HepG2 (cell line): ENCODE data around the gene IL17RB. TPM values are rescaled to one million over a fixed set of nuclear protein-coding genes. Genes with fewer than 3 reads are reported as not detected.

Source experiments
- ATAC-seq: fragments of 200-7000 bp; cut with Tn5 transposase; 3 replicates; pipeline ENCODE4 v1.9.1; 2020; ENCODE audit warnings: mild to moderate bottlenecking, moderate library complexity
- BruUV-seq: library from RNA; stranded (reverse); fragments of 400-500 nt; replicated peaks from 2 replicates; lab custom pipeline; 2021; lab: Mats Ljungman, UMichigan
- CTCF ChIA-PET: fragments of 300-600 bp; formaldehyde crosslinking; extraction: SDS; loops from one replicate; lab custom pipeline; 2021; ENCODE audit warnings: low total read pairs, inconsistent platforms, low intra/inter-chr PET ratio; lab: Yijun Ruan, JAX
- POLR2A ChIA-PET: fragments of 350-600 bp; sonication (Branson Sonifier 250); formaldehyde crosslinking; loops from one replicate; lab custom pipeline; 2020; ENCODE audit warnings: antibody characterized with exemption, inconsistent platforms; lab: Yijun Ruan, JAX
- DNase-seq: peaks from one replicate; pipeline ENCODE4 v3.0.0-alpha.2; 2015; ENCODE audit warnings: low spot score
- FAIRE-seq: peaks from 3 replicates; lab custom pipeline; 2011; peaks lifted over from hg19 to GRCh38; lab: Jason Lieb, UNC
- H2AFZ ChIP-seq: one replicate; pipeline ENCODE4 v1.6.1; 2011; ENCODE audit warnings: low read length, inconsistent platforms
- H3K27ac ChIP-seq: fragments of 300-600 bp; 3 replicates; pipeline ENCODE4 v1.8.0; 2011; ENCODE audit warnings: mixed run types, mild to moderate bottlenecking, mixed read lengths, low read length, inconsistent platforms; ENCODE audit not compliant: insufficient read depth; ENCODE audit errors: extremely low read length
- H3K27me3 ChIP-seq, 2 experiments: fragments of 200-600 bp in 1 of 2; 2 replicates in 1 of 2; 3 replicates in 1 of 2; pipeline versions ENCODE4 v1.6.0 to v1.8.0; 2011; ENCODE audit warnings: low read length in 2 of 2, mild to moderate bottlenecking in 2 of 2, moderate library complexity in 2 of 2, inconsistent platforms in 1 of 2; ENCODE audit not compliant: insufficient read depth in 2 of 2, control insufficient read depth in 1 of 2
- H3K36me3 ChIP-seq, 2 experiments: fragments of 200-600 bp in 1 of 2; replicated peaks in 1 of 2; 2 replicates in 1 of 2; 3 replicates in 1 of 2; pipeline versions ENCODE4 v1.5.1 to v1.8.0; 2011; ENCODE audit warnings: low read length in 2 of 2, inconsistent platforms in 1 of 2; ENCODE audit not compliant: insufficient read depth in 2 of 2, control insufficient read depth in 1 of 2
- H3K4me1 ChIP-seq: 2 replicates; pipeline ENCODE4 v1.5.1; 2012; ENCODE audit warnings: low read length, inconsistent platforms; ENCODE audit not compliant: insufficient read depth
- H3K4me2 ChIP-seq: 2 replicates; pipeline ENCODE4 v1.6.0; 2011; ENCODE audit warnings: low read depth, low read length, inconsistent platforms
- H3K4me3 ChIP-seq, 3 experiments: fragments of 200-600 bp in 1 of 3; sonication (generic), shearing (Covaris generic) in 1 of 3; replicated peaks in 1 of 3; 2 replicates each; pipeline ENCODE4 v1.5.1; 2011 to 2016; ENCODE audit warnings: low read length in 3 of 3, inconsistent platforms in 2 of 3, low read depth in 2 of 3, mild to moderate bottlenecking in 2 of 3, control low read depth in 1 of 3, mixed read lengths in 1 of 3; ENCODE audit not compliant: insufficient read depth in 1 of 3
- H3K79me2 ChIP-seq: one replicate; pipeline ENCODE4 v1.6.1; 2011; ENCODE audit warnings: low read length, inconsistent platforms; ENCODE audit not compliant: insufficient read depth
- H3K9ac ChIP-seq: 2 replicates; pipeline ENCODE4 v1.6.0; 2011; ENCODE audit warnings: mild to moderate bottlenecking, low read depth, low read length, inconsistent platforms; ENCODE audit not compliant: insufficient read depth
- H3K9me3 ChIP-seq: 2 replicates; pipeline ENCODE4 v1.5.1; 2012; ENCODE audit warnings: mild to moderate bottlenecking, low read length
- H4K20me1 ChIP-seq: 2 replicates; pipeline ENCODE4 v1.6.0; 2011; ENCODE audit warnings: inconsistent platforms, mild to moderate bottlenecking, low read length, moderate library complexity; ENCODE audit not compliant: insufficient read depth
- CENPBD1 ChIP-seq: sonication (generic); formaldehyde crosslinking; IDR thresholded peaks from 2 replicates; pipeline ENCODE4 v1.8.0; 2022; ENCODE audit warnings: missing genetic modification reagents, low read depth, mild to moderate bottlenecking, borderline replicate concordance
- EEA1 ChIP-seq: sonication (generic); formaldehyde crosslinking; IDR thresholded peaks from 2 replicates; pipeline ENCODE4 v1.5.1; 2020; ENCODE audit warnings: mild to moderate bottlenecking, missing genetic modification reagents, borderline replicate concordance
- FIP1L1 ChIP-seq: fragments of 200-400 bp; formaldehyde crosslinking; IDR thresholded peaks from 2 replicates; pipeline ENCODE4 v1.6.1; 2018; ENCODE audit warnings: low read depth, mild to moderate bottlenecking, low read length, moderate library complexity, borderline replicate concordance; ENCODE audit not compliant: insufficient read depth
- HNRNPUL1 ChIP-seq: fragments of 200-400 bp; formaldehyde crosslinking; IDR thresholded peaks from 2 replicates; pipeline ENCODE4 v1.6.1; 2017; ENCODE audit warnings: low read depth, mild to moderate bottlenecking, low read length, moderate library complexity
- NFE2L2 ChIP-seq: fragments of 150-350 bp; IDR thresholded peaks from 2 replicates; pipeline ENCODE4 v1.6.1; 2014; ENCODE audit warnings: low read length
- PBX2 ChIP-seq: IDR thresholded peaks from 2 replicates; pipeline ENCODE4 v1.6.1; 2016; ENCODE audit warnings: control low read depth
- PCBP2 ChIP-seq: fragments of 200-400 bp; formaldehyde crosslinking; optimal IDR thresholded peaks from 2 replicates; pipeline ENCODE3; 2018; ENCODE audit warnings: low read length, low read depth; ENCODE audit not compliant: poor library complexity, severe bottlenecking
- POGZ ChIP-seq: sonication (generic); formaldehyde crosslinking; IDR thresholded peaks from 2 replicates; pipeline ENCODE4 v1.4.0; 2020; ENCODE audit warnings: mild to moderate bottlenecking, missing genetic modification reagents
- SALL2 ChIP-seq: sonication (generic); formaldehyde crosslinking; IDR thresholded peaks from 2 replicates; pipeline ENCODE4 v1.8.1; 2023; ENCODE audit warnings: mild to moderate bottlenecking, missing genetic modification reagents, inconsistent platforms
- ZBTB20 ChIP-seq: sonication (generic); formaldehyde crosslinking; IDR thresholded peaks from 2 replicates; pipeline ENCODE4 v1.8.1; 2023; ENCODE audit warnings: missing genetic modification reagents, low read depth, mild to moderate bottlenecking, borderline replicate concordance
- ZBTB8A ChIP-seq: sonication (generic); formaldehyde crosslinking; IDR thresholded peaks from 2 replicates; pipeline ENCODE4 v1.4.0; 2020; ENCODE audit warnings: mild to moderate bottlenecking, low read depth, missing genetic modification reagents, borderline replicate concordance
- ZHX2 ChIP-seq, 2 experiments: sonication (generic) in 1 of 2; formaldehyde crosslinking in 1 of 2; IDR thresholded peaks; 2 replicates each; pipeline versions ENCODE4 v1.6.1 to v1.9.0; 2014 to 2022; ENCODE audit warnings: antibody characterized with exemption in 1 of 2, borderline replicate concordance in 1 of 2, inconsistent platforms in 1 of 2, low read depth in 1 of 2, missing genetic modification reagents in 1 of 2
- ZMAT5 ChIP-seq: sonication (generic); formaldehyde crosslinking; IDR thresholded peaks from 2 replicates; pipeline ENCODE4 v1.5.0; 2020; ENCODE audit warnings: mild to moderate bottlenecking, low read depth, missing genetic modification reagents, borderline replicate concordance
- ZMYM4 ChIP-seq: sonication (generic); formaldehyde crosslinking; IDR thresholded peaks from 2 replicates; pipeline ENCODE4 v1.8.1; 2023; ENCODE audit warnings: mild to moderate bottlenecking, missing genetic modification reagents
- ZNF225 ChIP-seq: sonication (generic); formaldehyde crosslinking; IDR thresholded peaks from 2 replicates; pipeline ENCODE4 v1.4.0; 2020; ENCODE audit warnings: mild to moderate bottlenecking, missing genetic modification reagents
- ZNF432 ChIP-seq: sonication (generic); formaldehyde crosslinking; IDR thresholded peaks from 2 replicates; pipeline ENCODE4 v1.5.0; 2020; ENCODE audit warnings: missing genetic modification reagents, mild to moderate bottlenecking, borderline replicate concordance
- WGBS: methylation state at CpG from one replicate; pipeline ENCODE4 v1.1.6; 2017; ENCODE audit warnings: low lambda C conversion rate; 5-methylcytosine and 5-hydroxymethylcytosine counted together
- in situ Hi-C: cut with HindIII; loops from 2 replicates; pipeline ENCODE4 v1.10.0; 2017; ENCODE audit warnings: low pct_unique_long_range_greater_than_20kb; ENCODE audit not compliant: extremely low pct_ligation_motif_present
- intact Hi-C: fragments of 100-400 bp; cut with micrococcal nuclease; formaldehyde crosslinking; loops from one replicate; pipeline ENCODE4 v1.10.0; 2022; ENCODE audit not compliant: unreplicated experiment
- polyA plus RNA-seq, 8 experiments: library from polyadenylated mRNA; depleted of rRNA in 3 of 8; stranded (reverse) in 7 of 8; unstranded in 1 of 8; fragments of >200 nt; fragmentation: Illumina TruSeq in 4 of 8; extraction: Trizol in 4 of 8; gene quantifications; 2 replicates each; pipeline versions ENCODE4 v1.2.1 to v1.2.3, GENCODE V29; 2011 to 2016; ENCODE audit warnings: low read depth in 4 of 8, missing spikeins in 1 of 8, mixed read lengths in 1 of 8; ENCODE audit not compliant: insufficient read depth in 1 of 8
- total RNA-seq, 5 experiments: library from RNA; depleted of rRNA; stranded (reverse); fragments of >200 nt; fragmentation: Illumina TruSeq; extraction: Trizol; gene quantifications; 2 replicates each; pipeline ENCODE4 v1.2.3, GENCODE V29; 2016; ENCODE audit warnings: low read depth in 1 of 5

The IL17RB gene
- total and polyA plus RNA-seq, 2 of the 13 experiments (the other 11 are each of a cell fraction or from before 2014, with no cell fraction given) = 130 to 190 TPM

- Histone ChIP-seq H3K27ac (no peak overlapping the region), H3K36me3 (peaks cover 6 to 37% of the 10 kb centered on the region in 2 experiments), H3K9me3 (no peaks in the 10 kb centered on the region), H3K9ac (no peak overlapping the region), H2AFZ (no peak overlapping the region), H3K79me2 (peaks cover 35% of the 10 kb centered on the region), H3K4me3 (no peak overlapping the region), H4K20me1 (no peaks in the 10 kb centered on the region; the same call in 1 of the 2 replicates), H3K27me3 (no peaks in the 10 kb centered on the region; a peak in 1 of 5 replicates), H3K4me1 (peaks cover 20% of the 10 kb centered on the region), H3K4me2 (no peak overlapping the region)
- ChIA-PET POLR2A (no interaction called here), CTCF (no interaction called here)
- in situ Hi-C loops (loop anchor here (5.0 kb wide), 1 partner anchor 37 kb away; the partner anchor contains the start of genes CHDH and IL17RB), intact Hi-C loops (no loop called here)
- FAIRE-seq (no peak), ATAC-seq (no peak), DNase-seq (no peak)
- 95% methylated on average over 11 of the region's 11 CpGs for WGBS
- no TSS peak for BruUV-seq
- no peak for TF ChIP-seq SALL2
- TF ChIP-seq PBX2 (CRISPR knock-in tag) = no peak
- TF ChIP-seq ZBTB8A (CRISPR knock-in tag) = no peak
- no peak for TF ChIP-seq PCBP2
- no peak for TF ChIP-seq ZNF225 (CRISPR knock-in tag)
- TF ChIP-seq ZNF432 (CRISPR knock-in tag) = no peak
- TF ChIP-seq FIP1L1 = no peak
- no peak for TF ChIP-seq HNRNPUL1
- TF ChIP-seq CENPBD1 = no peak
- no peak for TF ChIP-seq ZBTB20 (CRISPR knock-in tag)
- TF ChIP-seq EEA1 (CRISPR knock-in tag) = no peak
- TF ChIP-seq ZMAT5 (CRISPR knock-in tag) = no peak
- TF ChIP-seq NFE2L2 = no peak
- no peak for TF ChIP-seq POGZ (CRISPR knock-in tag)
- no peak for TF ChIP-seq ZHX2 (IDR thresholded peaks at IDR 0.05; ENCODE audit: low read depth)
- no peak for TF ChIP-seq ZHX2 (CRISPR knock-in tag; IDR thresholded peaks at IDR 0.05; ENCODE audit: borderline replicate concordance)
- no peak for TF ChIP-seq ZMYM4
These were observed 38.3 kb downstream of the IL17RB start for GRCh38 chr3:53884623-53885022.
